Measurements from ENCODE around the gene MVD.

Gene MVD

DNA sequence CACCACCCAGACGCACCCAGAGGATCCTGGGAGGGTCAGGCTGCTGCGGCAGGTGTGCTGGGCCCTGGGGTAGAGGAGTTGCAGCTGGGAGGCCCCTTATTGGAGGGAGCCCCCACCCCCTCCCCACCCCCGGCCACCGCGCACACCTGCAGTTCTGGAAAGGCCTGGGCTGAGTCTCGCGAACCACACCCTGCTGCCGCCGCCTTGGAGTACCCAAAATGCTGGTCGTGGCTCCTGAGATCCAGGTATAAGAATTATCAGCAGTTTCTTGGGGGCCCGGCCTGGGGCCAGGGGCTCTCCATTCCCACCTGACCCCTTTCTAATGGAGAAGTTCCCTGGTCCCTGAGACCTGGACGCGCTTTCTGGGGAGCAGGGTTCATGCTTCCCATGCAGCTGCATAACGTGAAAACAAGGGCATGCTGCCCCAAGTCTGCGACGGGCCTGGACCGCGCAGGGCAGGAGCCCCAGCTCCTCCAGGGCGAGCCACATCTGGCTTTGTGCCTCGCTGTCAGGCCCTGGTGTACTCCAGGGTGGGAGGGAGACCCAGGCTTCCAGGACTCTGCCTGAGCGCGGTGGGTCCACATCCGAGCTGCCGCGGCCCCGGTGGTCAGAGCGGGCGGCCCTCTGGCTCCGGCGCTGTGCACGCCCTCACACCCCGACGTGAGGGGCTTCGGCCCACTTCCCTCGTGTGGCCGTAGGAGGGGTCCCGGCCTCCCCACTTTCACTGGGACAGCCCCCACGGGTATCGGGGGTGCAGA, 30.7 kb upstream of the MVD start:
- TF ChIP-seq, protein P1, sequence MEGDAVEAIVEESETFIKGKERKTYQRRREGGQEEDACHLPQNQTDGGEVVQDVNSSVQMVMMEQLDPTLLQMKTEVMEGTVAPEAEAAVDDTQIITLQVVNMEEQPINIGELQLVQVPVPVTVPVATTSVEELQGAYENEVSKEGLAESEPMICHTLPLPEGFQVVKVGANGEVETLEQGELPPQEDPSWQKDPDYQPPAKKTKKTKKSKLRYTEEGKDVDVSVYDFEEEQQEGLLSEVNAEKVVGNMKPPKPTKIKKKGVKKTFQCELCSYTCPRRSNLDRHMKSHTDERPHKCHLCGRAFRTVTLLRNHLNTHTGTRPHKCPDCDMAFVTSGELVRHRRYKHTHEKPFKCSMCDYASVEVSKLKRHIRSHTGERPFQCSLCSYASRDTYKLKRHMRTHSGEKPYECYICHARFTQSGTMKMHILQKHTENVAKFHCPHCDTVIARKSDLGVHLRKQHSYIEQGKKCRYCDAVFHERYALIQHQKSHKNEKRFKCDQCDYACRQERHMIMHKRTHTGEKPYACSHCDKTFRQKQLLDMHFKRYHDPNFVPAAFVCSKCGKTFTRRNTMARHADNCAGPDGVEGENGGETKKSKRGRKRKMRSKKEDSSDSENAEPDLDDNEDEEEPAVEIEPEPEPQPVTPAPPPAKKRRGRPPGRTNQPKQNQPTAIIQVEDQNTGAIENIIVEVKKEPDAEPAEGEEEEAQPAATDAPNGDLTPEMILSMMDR (IDR thresholded peaks at IDR 0.05; ENCODE audit: low read length): no peak
- TF ChIP-seq EZH2 (IDR thresholded peaks at IDR 0.05; ENCODE audit: borderline replicate concordance, low read length): no peak
- no peak overlapping the region for H2AFZ ChIP-seq (ENCODE audit: low read length)
- H3K9me3 ChIP-seq (ENCODE audit: low read length): no peaks in the 10 kb centered on the region
- peaks cover 16% of the 10 kb centered on the region; the same call in 1 of the 2 replicates for H3K27me3 ChIP-seq (ENCODE audit: insufficient read depth, low read length)
- peaks cover 7% of the 10 kb centered on the region; the same call in 1 of the 2 replicates for H3K36me3 ChIP-seq (ENCODE audit: insufficient read depth, low read length)
- H3K4me1 ChIP-seq (ENCODE audit: insufficient read depth, low read length, severe bottlenecking): no peaks in the 10 kb centered on the region
- no peak overlapping the region for H3K4me2 ChIP-seq (ENCODE audit: low read length)
- H3K4me3 ChIP-seq (ENCODE audit: low read depth, low read length, poor library complexity, severe bottlenecking): no peak overlapping the region
- H3F3A ChIP-seq (ENCODE audit: insufficient read depth, low read length): no peaks in the 10 kb centered on the region
- no peak overlapping the region for H3K9ac ChIP-seq (ENCODE audit: low read length)
- H3K9me2 ChIP-seq (ENCODE audit: low read depth, low read length): no peaks in the 10 kb centered on the region
- H4K20me1 ChIP-seq (ENCODE audit: insufficient read depth, low read length): no peaks in the 10 kb centered on the region
- no peak overlapping the region for H3K27ac ChIP-seq (ENCODE audit: low read depth, low read length, poor library complexity, severe bottlenecking)
- no peaks in the 10 kb centered on the region for H3K79me2 ChIP-seq (ENCODE audit: insufficient read depth, low read length)

DNA sequence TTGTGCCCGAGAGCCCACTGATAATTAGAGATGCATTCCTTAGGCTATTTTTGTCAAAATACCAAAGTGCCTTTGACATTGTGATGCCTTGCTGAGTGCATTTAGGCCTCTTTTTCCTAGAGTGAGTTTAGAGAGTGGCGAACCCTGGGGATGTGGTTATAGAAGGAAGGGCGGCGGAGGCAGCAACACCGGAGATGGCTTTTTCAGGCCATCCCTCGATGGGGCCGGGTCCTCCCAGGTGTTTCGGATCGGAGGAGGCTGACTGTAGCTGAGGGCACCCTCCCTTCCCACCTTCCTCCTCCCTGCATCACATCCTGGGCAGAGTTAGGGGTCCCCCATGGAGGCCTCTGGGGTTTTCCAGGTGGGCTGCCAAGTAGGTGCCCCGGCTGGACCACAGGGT, 30.0 kb upstream of the MVD start:
- Histone ChIP-seq H2AFZ (ENCODE audit: low read length) (no peak overlapping the region), H3K4me1 (ENCODE audit: insufficient read depth, low read length, severe bottlenecking) (no peaks in the 10 kb centered on the region), H3K79me2 (ENCODE audit: insufficient read depth, low read length) (no peaks in the 10 kb centered on the region), H3K9ac (ENCODE audit: low read length) (no peak overlapping the region), H3K27ac (ENCODE audit: low read depth, low read length, poor library complexity, severe bottlenecking) (no peak overlapping the region), H3K36me3 (ENCODE audit: insufficient read depth, low read length) (peaks cover 7% of the 10 kb centered on the region; the same call in 1 of the 2 replicates), H4K20me1 (ENCODE audit: insufficient read depth, low read length) (no peaks in the 10 kb centered on the region), H3K9me3 (ENCODE audit: low read length) (no peaks in the 10 kb centered on the region), H3F3A (ENCODE audit: insufficient read depth, low read length) (no peaks in the 10 kb centered on the region), H3K9me2 (ENCODE audit: low read depth, low read length) (no peaks in the 10 kb centered on the region), H3K27me3 (ENCODE audit: insufficient read depth, low read length) (peaks cover 20% of the 10 kb centered on the region; the same call in 1 of the 2 replicates), H3K4me3 (ENCODE audit: low read depth, low read length, poor library complexity, severe bottlenecking) (no peak overlapping the region), H3K4me2 (ENCODE audit: low read length) (no peak overlapping the region)
- TF ChIP-seq, protein P1 (IDR thresholded peaks at IDR 0.05; ENCODE audit: low read length): no peak
- no peak for TF ChIP-seq EZH2 (IDR thresholded peaks at IDR 0.05; ENCODE audit: borderline replicate concordance, low read length)

GRCh38 chr16:88691924-88692560, 29.2 kb upstream of the MVD start:
- H3K4me1 ChIP-seq (ENCODE audit: insufficient read depth, low read length, severe bottlenecking): no peaks in the 10 kb centered on the region
- H3K4me3 ChIP-seq (ENCODE audit: low read depth, low read length, poor library complexity, severe bottlenecking): no peak overlapping the region
- no peaks in the 10 kb centered on the region for H3K9me3 ChIP-seq (ENCODE audit: low read length)
- H3K9me2 ChIP-seq (ENCODE audit: low read depth, low read length): no peaks in the 10 kb centered on the region
- H3K4me2 ChIP-seq (ENCODE audit: low read length): no peak overlapping the region
- H2AFZ ChIP-seq (ENCODE audit: low read length): no peak overlapping the region
- no peaks in the 10 kb centered on the region for H3K79me2 ChIP-seq (ENCODE audit: insufficient read depth, low read length)
- H3K9ac ChIP-seq (ENCODE audit: low read length): no peak overlapping the region
- H3K36me3 ChIP-seq (ENCODE audit: insufficient read depth, low read length): peaks cover under 1% of the 10 kb centered on the region; the same call in 1 of the 2 replicates
- no peak overlapping the region for H3K27ac ChIP-seq (ENCODE audit: low read depth, low read length, poor library complexity, severe bottlenecking)
- TF ChIP-seq, protein P1 (IDR thresholded peaks at IDR 0.05; ENCODE audit: low read length): no peak
- TF ChIP-seq EZH2 (IDR thresholded peaks at IDR 0.05; ENCODE audit: borderline replicate concordance, low read length): no peak
- H4K20me1 ChIP-seq (ENCODE audit: insufficient read depth, low read length): no peaks in the 10 kb centered on the region
- no peaks in the 10 kb centered on the region for H3F3A ChIP-seq (ENCODE audit: insufficient read depth, low read length)
- H3K27me3 ChIP-seq (ENCODE audit: insufficient read depth, low read length): peaks cover 20% of the 10 kb centered on the region; the same call in 1 of the 2 replicates

Measured in OCI-LY1 (cell line).